MCF 10A (cell line): ENCODE measurements around the gene SIRT3. TPM values are rescaled to one million over a fixed set of nuclear protein-coding genes. Genes with fewer than 3 reads are reported as not detected.

ENCODE experiments used
- BruUV-seq: library from RNA; stranded (reverse); fragments of 400-500 nt; replicated peaks from 2 replicates; lab custom pipeline; 2021; lab: Mats Ljungman, UMichigan
- CTCF ChIA-PET: fragments of 300-600 bp; sonication (Branson Sonifier 250); formaldehyde crosslinking; extraction: SDS; loops from one replicate; lab custom pipeline; 2021; ENCODE audit warnings: antibody characterized with exemption, inconsistent platforms; lab: Yijun Ruan, JAX
- POLR2A ChIA-PET: fragments of 300-600, 350-650 bp; sonication (Branson Sonifier 250); formaldehyde crosslinking; extraction: SDS; loops from one replicate; lab custom pipeline; 2020; ENCODE audit warnings: antibody characterized with exemption, inconsistent platforms; lab: Yijun Ruan, JAX
- DNase-seq: peaks from one replicate; pipeline ENCODE4 v3.0.0-alpha.2; 2018; ENCODE audit not compliant: unreplicated experiment
- H3K27ac Mint-ChIP-seq: one replicate; pipeline ENCODE4 v1.8.0; 2022; ENCODE audit warnings: mild to moderate bottlenecking, low read depth, mixed read lengths; ENCODE audit not compliant: unreplicated experiment
- H3K27me3 Mint-ChIP-seq: one replicate; pipeline ENCODE4 v1.8.0; 2022; ENCODE audit warnings: mixed read lengths; ENCODE audit not compliant: insufficient read depth, unreplicated experiment
- H3K36me3 Mint-ChIP-seq: one replicate; pipeline ENCODE4 v1.8.0; 2022; ENCODE audit warnings: mild to moderate bottlenecking, moderate library complexity, mixed read lengths; ENCODE audit not compliant: insufficient read depth, unreplicated experiment
- H3K4me1 Mint-ChIP-seq: one replicate; pipeline ENCODE4 v1.8.0; 2022; ENCODE audit warnings: mixed read lengths; ENCODE audit not compliant: insufficient read depth, unreplicated experiment
- H3K4me3 Mint-ChIP-seq: one replicate; pipeline ENCODE4 v1.8.0; 2022; ENCODE audit warnings: mild to moderate bottlenecking, moderate library complexity, mixed read lengths; ENCODE audit not compliant: unreplicated experiment
- H3K9me3 Mint-ChIP-seq: one replicate; pipeline ENCODE4 v1.8.0; 2022; ENCODE audit warnings: mixed read lengths; ENCODE audit not compliant: unreplicated experiment
- intact Hi-C: fragments of 100-400 bp; cut with micrococcal nuclease; formaldehyde crosslinking; loops from 2 replicates; pipeline ENCODE4 v1.14.1; 2022
- total RNA-seq: library from RNA; stranded (reverse); gene quantifications from 2 replicates; pipeline ENCODE4 v1.2.3, GENCODE V29; 2022
- TF ChIP-seq, protein P1 (sequence below): fragments of 200-600 bp; IDR thresholded peaks from one replicate; pipeline ENCODE4 v1.8.0; 2022; ENCODE audit warnings: antibody characterized with exemption, mild to moderate bottlenecking; ENCODE audit not compliant: unreplicated experiment

SIRT3 gene
- total RNA-seq, 1 experiment from 2014 or later = 19.8 TPM

DNA sequence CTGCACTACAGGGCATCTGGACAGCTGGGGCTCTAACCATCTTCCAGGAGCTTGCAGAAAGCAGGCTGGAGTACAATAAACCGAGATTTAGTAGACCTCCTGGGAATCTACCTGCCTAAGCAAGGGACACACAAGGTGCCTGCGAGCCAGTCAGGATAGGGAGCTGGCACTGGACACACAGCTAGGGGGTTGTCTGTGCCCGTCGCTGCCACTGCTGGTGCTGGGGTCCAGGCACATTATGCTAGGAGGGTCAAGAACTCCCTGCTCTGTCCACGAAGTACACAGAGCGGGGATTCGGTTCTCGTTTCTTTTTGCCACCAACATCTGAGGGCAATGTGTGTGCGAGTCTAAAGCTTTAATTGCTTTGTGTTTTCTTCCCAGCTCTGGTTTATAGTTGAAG, 24.4 kb downstream of the SIRT3 start:
- POLR2A ChIA-PET = interaction anchor here (0.9 to 1.3 kb wide), 2 partner anchors 11 to 240 kb away, joined by 3 to 4 read pairs; no protein-coding TSS in a partner anchor

DNA sequence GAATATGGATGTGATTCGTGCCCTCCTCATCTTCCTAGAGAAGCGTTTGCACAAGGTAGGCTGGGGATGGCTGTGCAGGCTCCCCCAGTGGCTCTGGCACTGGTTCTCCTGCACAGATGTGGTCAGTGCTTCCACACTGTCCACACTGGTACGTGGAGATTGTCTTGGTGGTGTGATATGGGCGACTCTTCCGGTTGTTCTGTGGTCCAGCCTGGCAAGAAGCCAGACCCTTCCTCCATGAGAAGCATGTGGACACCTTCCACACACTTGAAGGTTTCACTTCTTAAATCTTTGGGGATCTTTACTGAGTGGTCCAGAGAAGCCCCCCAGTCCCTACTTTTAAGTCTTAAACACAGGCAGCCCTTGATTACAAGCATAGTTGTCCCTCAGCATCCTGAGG, 24.8 kb downstream of the SIRT3 start:
- H3K9me3 Mint-ChIP-seq = no peaks in the 10 kb centered on the region
- H3K27ac Mint-ChIP-seq = no peak overlapping the region
- intact Hi-C loops = no loop called here
- ChIA-PET POLR2A (interaction anchor here (0.9 to 1.3 kb wide), 2 partner anchors 11 to 241 kb away, joined by 3 to 4 read pairs; no protein-coding TSS in a partner anchor), CTCF (interaction anchor here (1.3 to 1.7 kb wide), 2 partner anchors 18 to 152 kb away, joined by 5 to 6 read pairs; no protein-coding TSS in a partner anchor)
- H3K4me1 Mint-ChIP-seq = peaks cover 6% of the 10 kb centered on the region
- H3K27me3 Mint-ChIP-seq = no peaks in the 10 kb centered on the region
- peak overlapping the region; percentile 14 for H3K4me3 Mint-ChIP-seq
- H3K36me3 Mint-ChIP-seq = peaks cover 66% of the 10 kb centered on the region
- no TSS peak for BruUV-seq
- TF ChIP-seq, protein P1, sequence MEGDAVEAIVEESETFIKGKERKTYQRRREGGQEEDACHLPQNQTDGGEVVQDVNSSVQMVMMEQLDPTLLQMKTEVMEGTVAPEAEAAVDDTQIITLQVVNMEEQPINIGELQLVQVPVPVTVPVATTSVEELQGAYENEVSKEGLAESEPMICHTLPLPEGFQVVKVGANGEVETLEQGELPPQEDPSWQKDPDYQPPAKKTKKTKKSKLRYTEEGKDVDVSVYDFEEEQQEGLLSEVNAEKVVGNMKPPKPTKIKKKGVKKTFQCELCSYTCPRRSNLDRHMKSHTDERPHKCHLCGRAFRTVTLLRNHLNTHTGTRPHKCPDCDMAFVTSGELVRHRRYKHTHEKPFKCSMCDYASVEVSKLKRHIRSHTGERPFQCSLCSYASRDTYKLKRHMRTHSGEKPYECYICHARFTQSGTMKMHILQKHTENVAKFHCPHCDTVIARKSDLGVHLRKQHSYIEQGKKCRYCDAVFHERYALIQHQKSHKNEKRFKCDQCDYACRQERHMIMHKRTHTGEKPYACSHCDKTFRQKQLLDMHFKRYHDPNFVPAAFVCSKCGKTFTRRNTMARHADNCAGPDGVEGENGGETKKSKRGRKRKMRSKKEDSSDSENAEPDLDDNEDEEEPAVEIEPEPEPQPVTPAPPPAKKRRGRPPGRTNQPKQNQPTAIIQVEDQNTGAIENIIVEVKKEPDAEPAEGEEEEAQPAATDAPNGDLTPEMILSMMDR = no peak
- no peak for DNase-seq

More for the DNA sequence above, 24.4 kb downstream of the SIRT3 start:
- H3K27ac Mint-ChIP-seq = no peak overlapping the region
- intact Hi-C loops = no loop called here
- TF ChIP-seq, protein P1 = no peak
- CTCF ChIA-PET = interaction anchor here (1.3 to 1.7 kb wide), 2 partner anchors 18 to 152 kb away, joined by 5 to 6 read pairs; no protein-coding TSS in a partner anchor
- no peaks in the 10 kb centered on the region for H3K27me3 Mint-ChIP-seq
- H3K9me3 Mint-ChIP-seq = no peaks in the 10 kb centered on the region
- DNase-seq = no peak
- H3K36me3 Mint-ChIP-seq = peaks cover 66% of the 10 kb centered on the region
- H3K4me1 Mint-ChIP-seq = peaks cover 6% of the 10 kb centered on the region
- no TSS peak for BruUV-seq
- H3K4me3 Mint-ChIP-seq = no peak overlapping the region

DNA sequence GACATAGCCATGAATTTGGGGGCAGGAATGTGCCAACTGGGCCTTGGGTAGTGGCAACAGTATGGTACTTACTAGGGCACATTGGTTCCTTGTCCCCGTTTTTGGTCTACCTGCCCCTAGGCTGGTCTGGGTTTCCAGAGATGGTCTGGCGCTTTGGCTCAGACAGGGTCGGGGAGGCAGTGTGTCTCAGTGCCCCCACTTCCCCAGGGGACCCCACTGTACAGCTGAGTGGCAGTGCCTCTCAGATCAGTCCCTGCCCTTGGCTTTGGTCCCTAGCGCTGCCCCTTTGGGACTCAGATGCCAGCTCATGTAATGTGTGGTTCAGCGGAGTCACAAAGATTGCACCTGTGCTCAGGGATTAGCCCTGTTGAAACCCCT, 25.4 kb downstream of the SIRT3 start:
- intact Hi-C loops = no loop called here
- Mint-ChIP-seq H3K9me3 (no peaks in the 10 kb centered on the region), H3K36me3 (peaks cover 62% of the 10 kb centered on the region), H3K27ac (no peak overlapping the region), H3K27me3 (no peaks in the 10 kb centered on the region), H3K4me3 (no peak overlapping the region), H3K4me1 (peaks cover 6% of the 10 kb centered on the region)
- TF ChIP-seq, protein P1 = no peak
- no peak for DNase-seq
- ChIA-PET CTCF (no interaction called here), POLR2A (no interaction called here)
- no TSS peak for BruUV-seq

DNA sequence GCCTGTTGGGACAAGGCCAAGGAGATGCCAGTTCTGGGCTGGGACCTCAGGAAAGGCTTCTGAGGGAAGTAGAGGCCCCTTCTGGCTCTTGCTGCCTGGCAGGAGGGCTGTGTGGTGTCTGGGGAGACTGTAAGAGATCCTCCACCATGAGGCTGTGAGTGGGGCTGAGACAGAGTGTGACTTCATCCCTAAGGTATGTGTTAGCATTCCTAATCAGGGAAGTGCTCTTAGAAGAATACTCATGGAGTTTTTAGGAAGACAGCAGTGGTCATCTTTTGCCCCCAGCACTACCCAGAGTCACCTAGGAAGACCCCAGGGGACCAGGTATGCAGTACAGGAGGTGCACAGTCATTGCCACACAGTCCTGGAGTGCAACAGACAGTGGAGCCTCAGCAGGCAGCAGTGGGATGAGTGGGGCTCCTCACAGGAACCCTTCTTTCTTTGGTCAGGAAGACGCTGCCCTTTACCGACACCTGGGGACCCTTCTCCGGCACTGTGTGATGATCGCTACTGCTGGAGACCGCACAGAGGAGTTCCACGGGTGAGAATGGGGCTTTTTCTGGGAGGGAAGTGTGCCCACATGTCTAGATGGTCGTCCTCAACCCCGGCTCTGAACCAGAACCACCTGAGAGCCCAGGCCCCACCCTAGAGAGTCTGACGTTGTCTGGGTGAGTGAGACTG, 25.9 kb downstream of the SIRT3 start:
- no peak for DNase-seq
- ChIA-PET CTCF (interaction anchor here (0.9 to 2.5 kb wide), 5 partner anchors 9 to 154 kb away, joined by 3 to 8 read pairs (median 5); no protein-coding TSS in a partner anchor), POLR2A (interaction anchor here (0.6 to 5.9 kb wide), 5 partner anchors 25 to 599 kb away, joined by 3 to 136 read pairs (median 4); partner anchors contain the start of genes PSMD13, RPLP2 and SIRT3)
- intact Hi-C loops = no loop called here
- H3K9me3 Mint-ChIP-seq = no peaks in the 10 kb centered on the region
- peak overlapping the region; percentile 81 for H3K27ac Mint-ChIP-seq
- peaks cover 6% of the 10 kb centered on the region for H3K4me1 Mint-ChIP-seq
- TF ChIP-seq, protein P1 = no peak
- no TSS peak for BruUV-seq
- peak overlapping the region; percentile 99 for H3K4me3 Mint-ChIP-seq
- H3K27me3 Mint-ChIP-seq = no peaks in the 10 kb centered on the region
- H3K36me3 Mint-ChIP-seq = peaks cover 60% of the 10 kb centered on the region
